GM21825 (cell line): ENCODE measurements around the gene LYPD3.
"Not testable (repeated sequence)": the region's sequence is repeated elsewhere in the genome, so short reads cannot be mapped to it uniquely, and the experiment has no call there.

Source experiments
- ATAC-seq: cut with Tn5 transposase; IDR thresholded peaks from one replicate; pipeline ENCODE4 v1.9.1; 2021; ENCODE audit warnings: mild to moderate bottlenecking, moderate library complexity; ENCODE audit not compliant: unreplicated experiment

The LYPD3 gene

DNA sequence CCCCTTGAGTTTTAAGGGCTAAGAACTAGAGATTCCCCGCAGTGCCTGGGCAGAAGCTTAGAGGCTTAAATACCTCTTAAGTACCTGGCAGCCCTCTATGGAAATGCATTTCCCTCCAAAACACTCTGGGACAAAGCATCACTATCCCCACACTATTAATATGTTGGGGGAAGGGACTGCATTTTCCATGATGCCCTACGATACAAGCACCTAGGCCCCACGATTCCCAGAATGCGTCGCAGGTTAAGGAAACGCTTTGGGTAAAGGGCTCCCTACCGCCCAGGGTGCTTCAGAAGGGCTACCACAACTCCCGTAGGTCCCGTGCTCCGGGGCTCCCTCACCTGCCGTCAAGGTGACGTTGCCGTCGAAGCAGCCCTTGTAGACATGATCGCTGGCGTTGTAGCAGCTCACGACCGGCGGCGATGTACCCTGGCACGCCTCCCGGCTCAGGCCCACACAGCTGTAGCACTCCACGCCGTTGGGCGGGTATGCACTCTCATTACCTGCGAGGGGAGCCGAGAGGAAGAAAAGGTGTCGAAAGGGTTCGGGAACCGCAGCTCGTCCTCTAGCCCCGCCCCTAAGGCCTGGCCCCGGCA is 2.5 kb downstream of the LYPD3 start:
- ATAC-seq: no peak

- ATAC-seq: no peak
These were observed 3.0 kb downstream of the LYPD3 start for GRCh38 chr19:43462383-43462782.

GRCh38 chr19:43461303-43461702 is 4.1 kb downstream of the LYPD3 start:
- no peak for ATAC-seq

DNA sequence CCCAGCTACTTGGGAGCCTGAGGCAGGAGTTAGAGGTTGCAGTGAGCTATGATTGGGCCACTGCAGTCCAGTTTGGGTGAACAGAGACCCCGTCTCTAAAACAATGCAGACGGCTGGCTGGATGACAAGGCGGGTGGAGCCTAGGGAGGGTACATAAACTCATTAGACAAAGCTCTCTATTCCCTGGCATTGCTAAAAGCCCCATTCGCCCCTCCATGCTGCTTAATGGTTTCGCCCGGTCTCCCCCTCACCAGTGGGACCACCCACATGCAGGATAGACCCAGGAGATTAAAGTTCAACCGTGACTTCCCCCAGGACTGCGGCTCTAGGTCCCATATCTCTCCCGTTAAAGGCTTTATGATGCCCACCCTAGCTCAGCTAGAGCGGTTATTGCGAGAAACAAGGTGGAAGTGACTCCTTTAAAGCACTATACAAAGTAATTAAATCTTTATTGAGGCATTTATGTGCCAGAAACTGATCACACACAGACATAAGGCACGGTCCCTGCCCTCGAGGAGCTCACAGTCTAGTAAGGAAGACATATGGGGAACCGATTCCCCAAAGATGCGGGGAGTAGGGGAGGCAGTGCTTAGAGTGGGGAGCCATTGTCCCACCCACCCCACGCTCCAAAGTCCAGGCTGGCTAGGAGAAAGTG is 4.9 kb downstream of the LYPD3 start:
- no peak for ATAC-seq

GRCh38 chr19:43457809-43458208 is 7.6 kb downstream of the LYPD3 start:
- no peak for ATAC-seq

GRCh38 chr19:43455321-43456113 is 9.9 kb downstream of the LYPD3 start:
- ATAC-seq: no peak

DNA sequence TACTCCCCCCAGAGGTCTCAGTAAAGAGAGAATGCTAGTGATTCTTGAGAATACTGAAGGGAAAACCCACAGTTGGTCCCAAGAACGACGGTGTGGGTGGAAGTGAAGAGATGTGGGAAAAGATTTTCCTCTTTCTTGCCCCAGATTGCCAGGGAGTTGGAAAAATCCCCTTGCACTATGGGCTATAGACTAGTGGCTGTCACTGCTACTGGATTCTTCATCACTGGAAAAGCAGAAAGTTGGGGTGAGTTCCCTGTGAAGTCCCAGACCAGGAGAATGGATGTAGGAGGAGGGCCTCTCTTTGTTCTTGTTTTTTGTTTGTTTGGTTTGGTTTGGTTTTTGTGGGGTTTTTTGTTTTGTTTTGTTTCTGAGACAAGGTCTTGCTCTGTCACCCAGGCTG is 11.4 kb downstream of the LYPD3 start:
- ATAC-seq: no peak

GRCh38 chr19:43452582-43452981 is 12.8 kb downstream of the LYPD3 start:
- no peak for ATAC-seq

- ATAC-seq: no peak
These were observed 14.8 kb downstream of the LYPD3 start for GRCh38 chr19:43450545-43450997.

- no peak for ATAC-seq
These were observed 17.8 kb downstream of the LYPD3 start for GRCh38 chr19:43447655-43448054.

DNA sequence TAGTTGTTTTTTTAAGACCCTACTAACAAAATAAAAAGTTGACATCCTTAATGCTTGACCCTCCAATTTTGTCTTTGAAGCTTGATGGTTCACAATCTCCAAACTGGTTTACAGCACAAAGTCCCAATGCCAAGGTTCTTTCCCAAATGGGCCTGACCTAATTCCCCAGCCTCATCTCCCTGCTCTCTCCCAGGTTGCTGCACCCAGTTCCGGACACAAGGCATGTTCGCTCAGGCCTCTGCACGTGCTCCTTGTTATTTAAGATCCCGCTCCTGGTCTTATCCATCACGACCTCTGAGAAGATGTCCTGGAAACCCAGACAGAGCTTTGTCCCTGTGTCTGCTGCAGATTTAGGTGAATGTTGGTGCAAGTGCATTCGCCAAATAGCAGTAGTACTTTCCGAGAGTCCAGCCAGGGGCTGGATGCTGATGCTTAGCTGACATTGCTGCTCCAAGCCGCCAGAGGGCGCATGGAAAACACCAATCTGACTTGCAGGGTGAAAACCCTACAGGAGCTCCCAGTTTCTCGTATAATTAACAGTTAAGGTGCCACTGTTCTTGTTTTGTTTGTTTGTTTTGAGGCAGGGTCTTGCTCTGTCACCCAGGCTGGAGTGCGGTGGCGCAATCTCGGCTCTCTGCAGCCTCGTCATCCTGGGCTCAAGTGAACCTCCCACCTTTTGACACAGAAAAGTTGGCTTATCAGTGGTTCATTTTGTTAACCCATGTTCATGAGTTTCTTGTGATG is 18.5 kb downstream of the LYPD3 start:
- peak; percentile 63 for ATAC-seq

GRCh38 chr19:43445426-43445825 is 20.0 kb downstream of the LYPD3 start:
- no peak for ATAC-seq

GRCh38 chr19:43444531-43445287 is 20.7 kb downstream of the LYPD3 start:
- ATAC-seq: no peak

DNA sequence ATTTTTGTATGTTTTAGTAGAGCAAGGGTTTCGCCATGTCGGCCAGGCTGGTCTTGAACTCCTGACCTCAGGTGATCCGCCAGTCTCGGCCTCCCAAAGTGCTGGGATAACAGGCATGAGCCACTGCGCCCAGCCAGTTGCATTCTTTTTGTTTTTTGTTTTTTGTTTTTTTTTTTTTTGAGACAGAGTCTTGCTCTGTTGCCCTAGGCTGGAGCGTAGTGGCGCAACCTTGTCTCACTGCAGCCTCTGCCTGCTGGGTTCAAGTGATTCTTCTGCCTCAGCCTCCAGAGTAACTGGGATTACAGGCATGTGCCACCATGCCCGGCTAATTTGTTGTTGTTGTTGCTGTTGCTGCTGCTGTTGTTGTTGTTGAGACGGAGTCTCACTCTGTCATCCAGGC is 21.3 kb downstream of the LYPD3 start:
- ATAC-seq: not testable (repeated sequence)

DNA sequence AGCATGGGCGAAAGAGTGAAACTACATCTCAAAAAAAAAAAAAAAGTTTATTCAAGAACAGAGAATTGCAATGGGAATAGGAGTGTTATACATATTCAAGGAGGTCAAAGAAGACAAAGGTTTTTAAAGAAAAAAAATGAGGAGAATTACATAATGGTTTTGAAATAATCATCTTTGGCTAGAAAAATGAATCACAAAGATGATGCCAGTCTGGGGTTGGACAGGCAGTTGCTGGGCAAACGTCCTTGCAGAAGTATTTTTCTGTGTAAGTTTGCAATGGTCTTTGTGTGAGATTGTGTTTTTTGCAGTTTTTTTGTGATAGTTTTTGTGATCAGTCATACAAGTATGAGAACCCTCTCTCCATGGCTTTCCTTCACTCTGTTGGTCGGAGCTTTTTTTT is 23.7 kb downstream of the LYPD3 start:
- ATAC-seq: no peak

- ATAC-seq: no peak
These were observed 25.7 kb downstream of the LYPD3 start for GRCh38 chr19:43439709-43440063.

DNA sequence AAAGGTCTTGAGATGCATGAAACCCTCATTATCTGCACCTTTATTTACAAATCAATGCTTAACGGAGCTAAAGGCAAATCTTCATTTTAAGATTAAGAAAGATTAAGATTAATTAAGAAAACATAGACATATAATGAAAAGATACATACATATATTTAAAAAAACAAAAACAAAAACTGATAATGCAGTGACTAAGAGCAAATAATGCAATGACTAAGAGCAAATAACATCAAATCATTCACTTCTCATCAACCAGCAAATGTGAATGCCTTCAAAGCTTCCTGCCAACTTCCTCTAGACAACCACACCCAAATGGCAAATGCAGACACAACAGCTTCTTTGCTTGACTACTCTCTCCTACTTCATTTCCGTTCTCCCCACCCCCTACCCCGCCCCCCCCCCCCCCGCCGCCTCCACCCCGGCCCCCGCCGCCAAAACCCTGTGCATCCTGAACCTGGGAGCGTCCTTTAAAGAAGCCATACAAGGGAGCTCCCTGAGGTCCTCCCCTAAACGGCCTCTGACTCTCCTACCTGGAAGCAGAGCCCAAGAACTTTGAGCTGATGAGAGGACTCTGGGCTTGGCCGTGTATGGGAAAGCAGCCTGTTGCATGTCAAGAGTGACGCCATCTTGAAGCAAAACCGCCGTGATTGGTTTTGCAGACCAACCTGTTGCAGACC is 26.2 kb downstream of the LYPD3 start:
- no peak for ATAC-seq

DNA sequence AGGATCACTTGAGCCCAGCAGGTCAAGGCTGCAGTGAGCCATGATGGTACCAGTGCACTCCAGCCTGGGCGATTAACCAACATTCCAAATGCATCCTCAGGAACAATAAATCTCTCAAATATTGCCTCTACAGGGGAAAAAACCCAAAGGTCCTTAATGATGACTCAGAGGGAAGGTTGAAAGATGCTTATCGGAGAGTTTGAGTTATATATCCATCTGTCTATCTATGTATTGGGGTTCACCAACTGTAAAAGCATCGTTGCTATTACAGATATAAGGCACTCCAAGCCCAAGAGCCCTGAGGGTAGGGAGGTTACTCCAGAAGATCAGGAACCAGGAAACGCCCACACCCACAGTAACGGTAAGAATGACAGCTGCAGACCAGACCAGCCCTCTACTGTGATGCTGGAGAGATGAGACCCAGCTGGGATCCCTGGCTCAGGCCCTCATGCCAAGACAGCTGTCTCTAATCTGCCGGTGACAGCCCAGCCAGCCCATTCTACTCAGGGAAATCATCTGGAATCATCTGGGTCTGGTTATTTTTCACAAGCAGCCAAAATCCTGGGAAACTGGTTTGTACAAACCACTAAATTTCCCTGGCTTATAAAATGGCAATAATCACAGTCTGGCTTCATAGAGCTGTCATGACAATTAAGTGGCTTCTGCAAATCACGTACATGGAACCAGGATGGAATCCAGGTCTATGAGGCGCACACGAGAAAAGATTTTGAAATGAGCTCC is 26.9 kb downstream of the LYPD3 start:
- no peak for ATAC-seq

DNA sequence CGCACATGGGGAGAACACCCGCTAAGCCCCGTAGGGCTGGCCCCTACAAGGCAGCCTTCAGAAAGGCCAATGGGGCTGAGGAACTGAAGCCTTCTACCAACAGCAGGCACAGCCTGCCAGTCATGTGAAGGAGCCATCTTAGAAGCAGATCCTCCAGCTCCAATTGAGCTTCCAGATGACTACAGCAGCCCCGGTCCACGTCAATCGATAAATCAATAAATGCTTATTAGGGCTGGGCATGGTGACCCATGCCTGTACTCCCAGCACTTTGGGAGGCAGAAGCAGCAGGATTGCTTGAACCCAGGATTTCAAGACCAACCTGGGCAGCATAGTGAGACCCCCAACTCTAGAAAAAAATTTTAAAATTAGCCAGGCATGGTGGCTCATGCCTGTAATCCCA is 27.7 kb downstream of the LYPD3 start:
- no peak for ATAC-seq
